Caco-2 (cell line): ENCODE results near the gene AURKA. TPM values are rescaled to one million over a fixed set of nuclear protein-coding genes. Genes with fewer than 3 reads are reported as not detected.
A peak's percentile ranks its signal among the peaks of the same experiment; 100 is the strongest.

ENCODE experiments used
- BruUV-seq: library from RNA; stranded (reverse); fragments of 400-500 nt; replicated peaks from 2 replicates; lab custom pipeline; 2021; lab: Mats Ljungman, UMichigan
- CTCF ChIA-PET: fragments of 300-600 bp; sonication (Branson Sonifier 250); formaldehyde crosslinking; loops from one replicate; lab custom pipeline; 2022; ENCODE audit warnings: antibody characterized with exemption; lab: Charles Lee
- POLR2A ChIA-PET: fragments of 300-600 bp; sonication (Branson Sonifier 250); formaldehyde crosslinking; loops from one replicate; lab custom pipeline; 2022; ENCODE audit warnings: antibody characterized with exemption; lab: Charles Lee
- DNase-seq, 2 experiments: peaks; one replicate each; pipeline versions ENCODE4 v3.0.0 to v3.0.0-alpha.2; 2020 to 2022
- H3K27me3 ChIP-seq: replicated peaks from 2 replicates; pipeline ENCODE4 v1.6.0; 2011; ENCODE audit warnings: low read length; ENCODE audit not compliant: control insufficient read depth, insufficient read depth
- H3K36me3 ChIP-seq: 2 replicates; pipeline ENCODE4 v1.5.1; 2011; ENCODE audit warnings: low read length; ENCODE audit not compliant: control insufficient read depth, insufficient read depth
- H3K4me1 ChIP-seq: fragments of 250-450 bp; sonication (Bioruptor Pico); 2 replicates; pipeline ENCODE4 v1.5.1; 2020; ENCODE audit warnings: mild to moderate bottlenecking
- H3K4me3 ChIP-seq: 2 replicates; pipeline ENCODE4 v1.5.1; 2011; ENCODE audit warnings: low read depth, mild to moderate bottlenecking, control low read depth, low read length
- H3K9me3 ChIP-seq: fragments of 250-450 bp; sonication (Bioruptor Pico); 2 replicates; pipeline ENCODE4 v1.5.1; 2020; ENCODE audit warnings: mild to moderate bottlenecking, moderate library complexity
- H3K27ac Mint-ChIP-seq: one replicate; pipeline ENCODE4 v1.8.0; 2022; ENCODE audit warnings: mixed read lengths; ENCODE audit not compliant: unreplicated experiment
- H3K27me3 Mint-ChIP-seq: one replicate; pipeline ENCODE4 v1.8.0; 2022; ENCODE audit warnings: mixed read lengths; ENCODE audit not compliant: insufficient read depth, unreplicated experiment
- H3K36me3 Mint-ChIP-seq: one replicate; pipeline ENCODE4 v1.8.0; 2022; ENCODE audit warnings: mild to moderate bottlenecking, mixed read lengths; ENCODE audit not compliant: insufficient read depth, unreplicated experiment
- H3K4me1 Mint-ChIP-seq: one replicate; pipeline ENCODE4 v1.8.0; 2022; ENCODE audit warnings: low read depth, mixed read lengths; ENCODE audit not compliant: unreplicated experiment
- H3K4me3 Mint-ChIP-seq: one replicate; pipeline ENCODE4 v1.8.0; 2022; ENCODE audit warnings: mild to moderate bottlenecking, moderate library complexity, mixed read lengths; ENCODE audit not compliant: unreplicated experiment
- H3K9me3 Mint-ChIP-seq: one replicate; pipeline ENCODE4 v1.8.0; 2022; ENCODE audit warnings: mixed read lengths; ENCODE audit not compliant: unreplicated experiment
- intact Hi-C: fragments of 100-400 bp; cut with micrococcal nuclease; formaldehyde crosslinking; loops from one replicate; pipeline ENCODE4 v1.10.0; 2022; ENCODE audit not compliant: unreplicated experiment
- total RNA-seq: library from RNA; stranded (reverse); gene quantifications from 2 replicates; pipeline ENCODE4 v1.2.3, GENCODE V29; 2022
- TF ChIP-seq, protein P1 (sequence below), 2 experiments: fragments of 200-600 bp in 1 of 2; IDR thresholded peaks; 1 replicate in 1 of 2; 2 replicates in 1 of 2; pipeline versions ENCODE4 v1.5.1 to v1.8.0; 2011 to 2022; ENCODE audit warnings: antibody characterized with exemption in 1 of 2, control low read depth in 1 of 2, inconsistent platforms in 1 of 2, low read depth in 1 of 2, low read length in 1 of 2, mild to moderate bottlenecking in 1 of 2, moderate library complexity in 1 of 2; ENCODE audit not compliant: insufficient read depth in 1 of 2, severe bottlenecking in 1 of 2, unreplicated experiment in 1 of 2

The AURKA gene
- total RNA-seq, 1 experiment from 2014 or later = 233 TPM

DNA sequence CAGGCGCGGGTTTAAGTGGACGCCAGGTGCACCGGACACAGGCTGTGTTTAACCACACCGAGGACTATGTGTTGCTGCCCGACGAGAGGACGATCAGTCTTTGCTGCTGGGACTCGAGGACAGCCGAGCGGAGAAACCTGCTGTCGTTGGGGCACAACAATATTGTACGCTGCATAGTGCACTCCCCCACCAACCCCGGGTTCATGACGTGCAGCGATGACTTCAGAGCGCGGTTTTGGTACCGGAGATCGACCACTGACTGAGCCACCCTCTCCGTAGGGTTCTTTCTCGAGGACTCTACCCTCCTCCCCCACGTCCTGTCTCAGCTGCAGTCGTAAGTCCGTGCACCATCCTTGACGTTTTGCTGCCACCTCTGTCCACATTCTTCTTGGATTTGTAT is 11.4 kb upstream of the AURKA start:
- Histone ChIP-seq H3K36me3 (peaks cover 8% of the 10 kb centered on the region), H3K4me3 (no peak overlapping the region), H3K27me3 (no peaks in the 10 kb centered on the region), H3K9me3 (no peaks in the 10 kb centered on the region), H3K4me1 (peaks cover 6% of the 10 kb centered on the region)
- DNase-seq = peak in 1 of 2 experiments; percentile 45
- no peak overlapping the region for H3K27ac Mint-ChIP-seq
- BruUV-seq = no TSS peak
- intact Hi-C loops = no loop called here
- no peaks in the 10 kb centered on the region for H3K9me3 Mint-ChIP-seq
- H3K4me3 Mint-ChIP-seq = no peak overlapping the region
- TF ChIP-seq, protein P1, sequence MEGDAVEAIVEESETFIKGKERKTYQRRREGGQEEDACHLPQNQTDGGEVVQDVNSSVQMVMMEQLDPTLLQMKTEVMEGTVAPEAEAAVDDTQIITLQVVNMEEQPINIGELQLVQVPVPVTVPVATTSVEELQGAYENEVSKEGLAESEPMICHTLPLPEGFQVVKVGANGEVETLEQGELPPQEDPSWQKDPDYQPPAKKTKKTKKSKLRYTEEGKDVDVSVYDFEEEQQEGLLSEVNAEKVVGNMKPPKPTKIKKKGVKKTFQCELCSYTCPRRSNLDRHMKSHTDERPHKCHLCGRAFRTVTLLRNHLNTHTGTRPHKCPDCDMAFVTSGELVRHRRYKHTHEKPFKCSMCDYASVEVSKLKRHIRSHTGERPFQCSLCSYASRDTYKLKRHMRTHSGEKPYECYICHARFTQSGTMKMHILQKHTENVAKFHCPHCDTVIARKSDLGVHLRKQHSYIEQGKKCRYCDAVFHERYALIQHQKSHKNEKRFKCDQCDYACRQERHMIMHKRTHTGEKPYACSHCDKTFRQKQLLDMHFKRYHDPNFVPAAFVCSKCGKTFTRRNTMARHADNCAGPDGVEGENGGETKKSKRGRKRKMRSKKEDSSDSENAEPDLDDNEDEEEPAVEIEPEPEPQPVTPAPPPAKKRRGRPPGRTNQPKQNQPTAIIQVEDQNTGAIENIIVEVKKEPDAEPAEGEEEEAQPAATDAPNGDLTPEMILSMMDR (IDR thresholded peaks at IDR 0.05; ENCODE audit: insufficient read depth in 1 of 2, low read depth in 1 of 2, low read length in 1 of 2, severe bottlenecking in 1 of 2, unreplicated experiment in 1 of 2) = no peak
- ChIA-PET POLR2A (no interaction called here), CTCF (interaction anchor here (0.5 kb wide), 1 partner anchor 11 kb away, joined by 4 read pairs; the partner anchor contains the start of gene CSTF1)
- H3K27me3 Mint-ChIP-seq = no peaks in the 10 kb centered on the region
- peaks cover 5% of the 10 kb centered on the region for H3K4me1 Mint-ChIP-seq
- peaks cover 98% of the 10 kb centered on the region for H3K36me3 Mint-ChIP-seq

DNA sequence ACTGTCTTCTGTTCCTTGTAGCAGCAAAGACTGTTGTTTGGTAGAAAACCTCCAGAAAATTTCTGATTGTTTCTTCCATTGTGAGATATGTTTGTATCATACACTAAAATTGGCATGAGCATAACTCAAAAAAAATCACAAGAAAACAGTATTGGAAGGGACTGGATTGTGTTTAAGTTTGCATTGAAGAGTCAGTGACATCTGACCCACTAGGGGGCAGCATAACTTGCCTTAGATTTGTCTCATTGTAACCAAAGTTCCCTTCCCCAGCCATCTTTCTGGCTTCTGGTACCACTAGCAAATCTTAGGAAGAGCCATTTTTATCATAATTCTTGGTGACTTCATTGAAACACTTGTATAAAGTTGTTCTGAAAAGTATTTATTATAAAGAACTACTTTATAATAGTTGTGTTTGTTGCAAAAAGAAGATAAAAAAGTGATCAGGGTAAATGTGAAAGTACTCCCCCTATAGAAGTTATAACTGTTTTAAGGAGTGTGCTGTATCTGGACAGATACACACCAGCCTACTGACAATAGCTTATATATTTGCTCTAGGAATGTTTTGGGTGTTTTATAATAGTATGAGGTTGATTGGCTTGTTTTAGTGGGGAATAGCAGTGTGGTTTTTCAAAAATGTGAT is 8.1 kb upstream of the AURKA start:
- H3K27me3 ChIP-seq = no peaks in the 10 kb centered on the region
- intact Hi-C loops = loop anchor here (1.0 kb wide), 4 partner anchors 8 to 177 kb away; partner anchors contain the start of genes AURKA, CSTF1 and RTF2
- H3K9me3 ChIP-seq = no peaks in the 10 kb centered on the region
- H3K27ac Mint-ChIP-seq = no peak overlapping the region
- DNase-seq = peak; percentile 66 to 81
- H3K36me3 Mint-ChIP-seq = peaks cover 94% of the 10 kb centered on the region
- TF ChIP-seq, protein P1 (IDR thresholded peaks at IDR 0.05; ENCODE audit: insufficient read depth in 1 of 2, low read depth in 1 of 2, low read length in 1 of 2, severe bottlenecking in 1 of 2, unreplicated experiment in 1 of 2) = peak; percentile 96
- H3K4me3 Mint-ChIP-seq = no peak overlapping the region
- no peaks in the 10 kb centered on the region for H3K9me3 Mint-ChIP-seq
- ChIA-PET CTCF (interaction anchor here (0.6 kb wide), 1 partner anchor 8 kb away, joined by 4 read pairs; the partner anchor contains the start of gene AURKA), POLR2A (no interaction called here)
- H3K4me3 ChIP-seq = no peak overlapping the region
- H3K4me1 ChIP-seq = peaks cover 6% of the 10 kb centered on the region
- BruUV-seq = no TSS peak
- H3K36me3 ChIP-seq = peaks cover 6% of the 10 kb centered on the region
- H3K27me3 Mint-ChIP-seq = no peaks in the 10 kb centered on the region
- H3K4me1 Mint-ChIP-seq = peaks cover 5% of the 10 kb centered on the region

DNA sequence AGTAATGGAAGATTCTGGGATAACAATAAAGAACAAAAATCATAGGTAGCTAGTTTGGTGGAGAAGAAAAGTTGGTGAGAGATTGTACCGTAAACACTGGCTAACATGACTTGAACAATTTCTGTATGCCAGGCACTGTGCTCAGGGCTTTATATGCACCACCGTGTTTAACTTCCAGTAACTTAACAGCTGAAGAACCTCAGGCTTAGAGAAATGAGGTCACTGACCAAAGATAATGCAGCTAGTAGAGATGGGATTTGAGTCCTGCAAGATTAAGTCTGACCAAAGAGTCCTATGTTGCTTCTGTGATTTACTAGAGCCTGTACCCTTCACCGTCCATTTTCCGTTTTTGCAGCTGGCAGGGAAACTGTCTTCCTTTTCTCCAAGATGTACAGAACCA is 3.2 kb upstream of the AURKA start:
- Mint-ChIP-seq H3K27me3 (no peaks in the 10 kb centered on the region), H3K4me3 (no peak overlapping the region), H3K27ac (no peak overlapping the region), H3K9me3 (no peaks in the 10 kb centered on the region), H3K4me1 (peaks cover 2% of the 10 kb centered on the region), H3K36me3 (peaks cover 48% of the 10 kb centered on the region)
- BruUV-seq = no TSS peak
- CTCF ChIA-PET = no interaction called here
- no peaks in the 10 kb centered on the region for H3K9me3 ChIP-seq
- POLR2A ChIA-PET = interaction anchor here (0.7 kb wide), 1 partner anchor 186 kb away, joined by 3 read pairs; no protein-coding TSS in a partner anchor
- peak in 1 of 2 experiments; percentile 31 for DNase-seq
- peaks cover 13% of the 10 kb centered on the region for H3K4me1 ChIP-seq
- H3K4me3 ChIP-seq = no peak overlapping the region
- TF ChIP-seq, protein P1 (IDR thresholded peaks at IDR 0.05; ENCODE audit: insufficient read depth in 1 of 2, low read depth in 1 of 2, low read length in 1 of 2, severe bottlenecking in 1 of 2, unreplicated experiment in 1 of 2) = no peak
- no peaks in the 10 kb centered on the region for H3K27me3 ChIP-seq
- intact Hi-C loops = no loop called here
- peaks cover 3% of the 10 kb centered on the region; the same call in 1 of the 2 replicates for H3K36me3 ChIP-seq
